DOHH2 (cell line): ENCODE results near the gene CGB8.

Experiments used
- EZH2phosphoT487 ChIP-seq: fragments of 200-600 bp; sonication (generic); IDR thresholded peaks from 2 replicates; pipeline ENCODE4 v1.6.1; 2017; ENCODE audit warnings: borderline replicate concordance, mild to moderate bottlenecking, antibody characterized with exemption, low read length, moderate library complexity, mixed read lengths
- TF ChIP-seq, protein P1 (sequence below): fragments of 200-600 bp; sonication (generic); IDR thresholded peaks from one replicate; pipeline ENCODE4 v1.5.1; 2014; ENCODE audit warnings: antibody characterized with exemption, mild to moderate bottlenecking, low read depth, low read length; ENCODE audit not compliant: poor library complexity, severe bottlenecking

DNA sequence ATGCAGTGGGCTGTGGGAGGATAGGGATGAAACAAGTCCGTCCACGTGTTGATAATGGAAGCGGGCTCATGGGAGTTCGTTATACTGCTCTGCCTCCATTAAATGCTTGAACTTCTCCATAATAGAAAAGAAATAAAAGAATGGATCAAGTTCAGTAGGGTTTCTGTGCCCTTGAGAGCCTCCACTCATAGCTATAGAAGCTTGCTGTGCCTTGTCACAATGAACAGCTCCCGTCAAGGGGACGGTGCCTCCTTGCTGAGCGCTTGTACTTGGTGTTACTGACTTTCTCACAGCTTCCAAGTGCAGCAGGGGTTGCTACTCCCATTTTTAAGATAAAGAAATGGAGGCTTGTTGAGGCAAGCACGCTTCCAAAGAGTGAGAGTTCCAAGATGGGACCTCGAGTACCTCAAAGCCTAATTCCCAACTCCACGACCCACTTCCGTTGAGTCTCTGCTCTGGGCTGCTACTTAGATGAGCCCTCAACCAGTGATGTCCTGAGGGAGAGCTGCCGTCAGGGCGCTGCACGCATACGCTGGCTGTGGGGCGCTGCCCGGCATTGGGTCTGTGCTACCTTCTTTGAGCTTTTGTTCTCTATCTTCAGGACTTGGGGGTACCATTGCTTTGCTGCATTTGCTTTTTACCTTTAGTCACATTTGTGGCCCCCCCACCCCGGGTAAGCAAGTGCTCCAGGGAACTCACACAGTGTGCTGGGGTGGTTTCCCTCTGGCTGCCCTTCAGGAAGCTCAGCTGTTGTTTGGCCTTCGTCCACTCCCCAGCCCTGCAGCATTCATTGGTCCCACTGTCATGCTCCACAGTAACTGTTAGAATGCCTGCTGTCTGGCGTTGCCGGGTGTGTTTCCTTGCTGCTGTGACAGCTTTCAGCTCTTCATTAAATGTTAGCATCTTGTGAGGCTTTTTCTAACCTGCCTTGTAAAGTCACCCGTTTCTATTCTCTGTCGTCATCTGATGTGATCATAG lies 45.9 kb upstream of the CGB8 start:
- TF ChIP-seq, protein P1, sequence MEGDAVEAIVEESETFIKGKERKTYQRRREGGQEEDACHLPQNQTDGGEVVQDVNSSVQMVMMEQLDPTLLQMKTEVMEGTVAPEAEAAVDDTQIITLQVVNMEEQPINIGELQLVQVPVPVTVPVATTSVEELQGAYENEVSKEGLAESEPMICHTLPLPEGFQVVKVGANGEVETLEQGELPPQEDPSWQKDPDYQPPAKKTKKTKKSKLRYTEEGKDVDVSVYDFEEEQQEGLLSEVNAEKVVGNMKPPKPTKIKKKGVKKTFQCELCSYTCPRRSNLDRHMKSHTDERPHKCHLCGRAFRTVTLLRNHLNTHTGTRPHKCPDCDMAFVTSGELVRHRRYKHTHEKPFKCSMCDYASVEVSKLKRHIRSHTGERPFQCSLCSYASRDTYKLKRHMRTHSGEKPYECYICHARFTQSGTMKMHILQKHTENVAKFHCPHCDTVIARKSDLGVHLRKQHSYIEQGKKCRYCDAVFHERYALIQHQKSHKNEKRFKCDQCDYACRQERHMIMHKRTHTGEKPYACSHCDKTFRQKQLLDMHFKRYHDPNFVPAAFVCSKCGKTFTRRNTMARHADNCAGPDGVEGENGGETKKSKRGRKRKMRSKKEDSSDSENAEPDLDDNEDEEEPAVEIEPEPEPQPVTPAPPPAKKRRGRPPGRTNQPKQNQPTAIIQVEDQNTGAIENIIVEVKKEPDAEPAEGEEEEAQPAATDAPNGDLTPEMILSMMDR, result no peak
- TF ChIP-seq EZH2phosphoT487, result no peak
